Measurements from ENCODE around the gene HTR3C. TPM values are rescaled to one million over a fixed set of nuclear protein-coding genes. Genes with fewer than 3 reads are reported as not detected.

Gene HTR3C
- total RNA-seq, 1 experiment from 2014 or later = not detected

DNA sequence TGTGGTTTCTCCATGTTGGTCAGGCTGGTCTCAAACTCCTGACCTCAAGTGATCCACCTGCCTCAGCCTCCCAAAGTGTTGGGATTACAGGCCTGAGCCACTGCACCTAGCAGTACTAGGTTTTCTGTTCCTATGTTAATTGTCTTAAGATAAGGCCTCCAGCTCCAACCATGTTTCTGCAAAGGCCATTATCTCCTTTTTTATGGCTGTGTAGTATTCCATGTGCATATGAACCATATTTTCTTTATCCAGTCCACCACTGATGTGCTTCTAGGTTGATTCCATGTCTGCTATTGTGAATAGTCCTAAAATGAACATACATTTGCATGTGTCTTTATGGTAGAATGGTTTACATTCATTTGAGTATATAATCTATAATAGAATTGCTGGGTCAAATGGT is 9.8 kb downstream of the HTR3C start:
- Mint-ChIP-seq H3K27me3 (ENCODE audit: low read depth) (no peaks in the 10 kb centered on the region), H3K4me1 (peaks cover 5 to 8% of the 10 kb centered on the region in 2 experiments; a peak in 3 of 4 replicates), H3K27ac (no peak overlapping the region), H3K9me3 (no peaks in the 10 kb centered on the region), H3K36me3 (ENCODE audit: insufficient read depth in 1 of 3, low read depth in 3 of 3) (no peaks in the 10 kb centered on the region), H3K4me3 (no peak overlapping the region)
- Histone ChIP-seq H3K79me1 (ENCODE audit: insufficient read depth, low read depth, low read length, poor library complexity, severe bottlenecking) (no peaks in the 10 kb centered on the region), H2BK12ac (ENCODE audit: insufficient read length, low read depth, low read length) (no peak overlapping the region), H2BK120ac (ENCODE audit: low read depth, low read length, poor library complexity, severe bottlenecking) (no peak overlapping the region), H4K5ac (ENCODE audit: insufficient read length, low read depth, low read length) (no peak overlapping the region), H2AFZ (ENCODE audit: low read length) (no peak overlapping the region), H3K14ac (ENCODE audit: insufficient read depth, low read length) (no peak overlapping the region), H3K23me2 (ENCODE audit: insufficient read length, low read depth, low read length, poor library complexity, severe bottlenecking) (no peaks in the 10 kb centered on the region), H2BK15ac (ENCODE audit: low read depth, low read length) (no peak overlapping the region), H2BK20ac (ENCODE audit: low read depth, low read length, poor library complexity, severe bottlenecking) (no peak overlapping the region), H3K4ac (ENCODE audit: low read depth, low read length) (no peak overlapping the region), H2BK5ac (ENCODE audit: insufficient read length, low read length) (no peak overlapping the region), H4K8ac (replicated peaks; ENCODE audit: insufficient read length, low read depth, low read length) (no peak overlapping the region), H3K56ac (ENCODE audit: insufficient read length, low read depth, low read length) (no peak overlapping the region), H3K4me1 (ENCODE audit: insufficient read depth, low read length) (no peaks in the 10 kb centered on the region), H3K27me3 (ENCODE audit: insufficient read depth, low read length) (no peaks in the 10 kb centered on the region), H3K18ac (ENCODE audit: insufficient read length, low read depth, low read length) (no peak overlapping the region), H3K79me2 (ENCODE audit: insufficient read depth, low read length) (no peaks in the 10 kb centered on the region), H4K20me1 (ENCODE audit: control insufficient read depth, insufficient read depth, insufficient read length) (no peaks in the 10 kb centered on the region), H3K9me3 (ENCODE audit: control insufficient read depth, low read depth, low read length) (no peaks in the 10 kb centered on the region), H2AK5ac (ENCODE audit: insufficient read length, low read length) (no peak overlapping the region), H3K9ac (ENCODE audit: extremely low read depth, insufficient read length, low read length) (no peak overlapping the region), H4K91ac (ENCODE audit: insufficient read length, low read depth, low read length) (no peak overlapping the region), H3K27ac (ENCODE audit: insufficient read length, low read depth, low read length) (no peak overlapping the region), H3K4me2 (ENCODE audit: insufficient read depth, insufficient read length, low read length) (no peak overlapping the region), H3T11ph (ENCODE audit: low read length) (no peak overlapping the region), H3K23ac (ENCODE audit: insufficient read length, low read depth, low read length) (no peak overlapping the region)
- no peak for DNase-seq
- TF ChIP-seq, protein P1, sequence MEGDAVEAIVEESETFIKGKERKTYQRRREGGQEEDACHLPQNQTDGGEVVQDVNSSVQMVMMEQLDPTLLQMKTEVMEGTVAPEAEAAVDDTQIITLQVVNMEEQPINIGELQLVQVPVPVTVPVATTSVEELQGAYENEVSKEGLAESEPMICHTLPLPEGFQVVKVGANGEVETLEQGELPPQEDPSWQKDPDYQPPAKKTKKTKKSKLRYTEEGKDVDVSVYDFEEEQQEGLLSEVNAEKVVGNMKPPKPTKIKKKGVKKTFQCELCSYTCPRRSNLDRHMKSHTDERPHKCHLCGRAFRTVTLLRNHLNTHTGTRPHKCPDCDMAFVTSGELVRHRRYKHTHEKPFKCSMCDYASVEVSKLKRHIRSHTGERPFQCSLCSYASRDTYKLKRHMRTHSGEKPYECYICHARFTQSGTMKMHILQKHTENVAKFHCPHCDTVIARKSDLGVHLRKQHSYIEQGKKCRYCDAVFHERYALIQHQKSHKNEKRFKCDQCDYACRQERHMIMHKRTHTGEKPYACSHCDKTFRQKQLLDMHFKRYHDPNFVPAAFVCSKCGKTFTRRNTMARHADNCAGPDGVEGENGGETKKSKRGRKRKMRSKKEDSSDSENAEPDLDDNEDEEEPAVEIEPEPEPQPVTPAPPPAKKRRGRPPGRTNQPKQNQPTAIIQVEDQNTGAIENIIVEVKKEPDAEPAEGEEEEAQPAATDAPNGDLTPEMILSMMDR (conservative IDR thresholded peaks at IDR 0.05) = no peak
